ENCODE measurements around the gene ATP8B4.
"Not testable (repeated sequence)": the region's sequence is repeated elsewhere in the genome, so short reads cannot be mapped to it uniquely, and the experiment has no call there.

The ATP8B4 gene

GRCh38 chr15:50003786-50004334 lies 115.2 kb downstream of the ATP8B4 start:
- peak; percentile 50 for DNase-seq

GRCh38 chr15:49991587-49991986 lies 127.4 kb downstream of the ATP8B4 start:
- DNase-seq = no peak

GRCh38 chr15:49990835-49991545 lies 128.0 kb downstream of the ATP8B4 start:
- DNase-seq = no peak

- DNase-seq = no peak
Measured at GRCh38 chr15:49989498-49989897, 129.5 kb downstream of the ATP8B4 start.

DNA sequence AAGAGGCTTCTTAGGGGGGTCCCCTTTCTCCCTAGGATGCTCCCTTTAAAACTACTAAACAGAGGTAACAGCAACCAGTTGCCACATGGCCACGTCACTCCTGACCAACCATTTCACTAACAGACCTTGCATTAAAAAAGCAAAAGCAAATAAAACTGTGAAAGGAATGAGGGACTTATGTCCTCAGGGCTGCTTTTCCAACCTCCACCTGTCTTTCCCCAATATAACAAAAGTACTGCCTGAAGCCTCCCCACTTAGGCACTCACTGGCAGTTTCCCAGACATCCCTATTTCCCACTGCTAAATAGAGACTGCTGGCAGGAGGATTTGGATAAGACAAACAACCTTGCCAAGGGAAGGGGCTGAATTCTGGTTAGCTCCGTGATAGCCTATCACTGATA lies 130.3 kb downstream of the ATP8B4 start:
- no peak for DNase-seq

- no peak for DNase-seq
Measured at GRCh38 chr15:49987896-49988295, 131.1 kb downstream of the ATP8B4 start.

DNA sequence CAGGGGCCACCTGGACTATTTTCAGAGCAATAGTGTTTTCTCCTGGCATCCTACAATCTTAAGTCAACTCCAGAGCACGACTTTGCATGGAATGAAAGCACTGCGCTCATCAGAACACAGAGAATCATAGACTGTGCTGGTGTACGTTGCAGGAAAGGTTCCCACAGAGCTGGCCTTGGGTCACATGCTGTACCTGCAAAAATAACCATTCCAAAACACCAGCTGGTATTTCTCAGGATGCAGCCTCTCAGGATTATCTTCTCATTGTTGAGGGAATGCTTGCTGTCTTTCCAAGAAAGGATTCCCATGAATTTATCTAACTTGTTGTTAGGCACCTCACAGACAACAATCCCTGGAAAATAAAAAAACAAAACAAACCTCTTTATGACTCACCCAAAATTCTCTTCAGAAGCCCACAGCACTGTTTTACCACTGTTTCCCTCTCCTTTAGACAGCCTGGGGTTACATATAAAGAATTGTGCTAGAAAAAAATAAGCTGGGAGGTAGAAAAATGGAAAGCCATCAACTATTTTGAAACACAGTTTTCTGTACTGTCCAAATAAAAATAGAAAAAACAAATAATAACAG lies 131.7 kb downstream of the ATP8B4 start:
- DNase-seq = no peak

GRCh38 chr15:49986326-49986725 lies 132.7 kb downstream of the ATP8B4 start:
- no peak for DNase-seq

DNA sequence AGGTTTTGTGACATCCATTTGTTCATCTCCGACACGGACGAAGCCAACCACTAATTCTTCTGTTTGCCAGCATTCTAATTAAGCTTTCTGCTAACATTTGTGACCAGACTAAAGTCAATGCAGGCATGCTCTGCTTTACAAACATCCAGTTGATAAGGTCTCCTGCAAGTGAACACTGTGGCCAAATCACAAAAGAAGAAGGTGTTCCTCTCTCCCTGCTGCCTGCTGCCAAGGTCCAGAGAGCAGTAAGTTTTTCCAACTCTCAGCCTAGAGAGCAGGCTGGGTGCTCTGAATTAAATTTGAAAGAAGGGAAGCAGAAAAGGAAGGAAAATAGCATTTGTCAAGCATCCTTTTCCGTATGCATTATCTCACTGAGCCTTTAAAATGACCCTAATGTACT lies 133.6 kb downstream of the ATP8B4 start:
- no peak for DNase-seq

- DNase-seq = no peak
Measured at GRCh38 chr15:49984436-49984835, 134.6 kb downstream of the ATP8B4 start.

DNA sequence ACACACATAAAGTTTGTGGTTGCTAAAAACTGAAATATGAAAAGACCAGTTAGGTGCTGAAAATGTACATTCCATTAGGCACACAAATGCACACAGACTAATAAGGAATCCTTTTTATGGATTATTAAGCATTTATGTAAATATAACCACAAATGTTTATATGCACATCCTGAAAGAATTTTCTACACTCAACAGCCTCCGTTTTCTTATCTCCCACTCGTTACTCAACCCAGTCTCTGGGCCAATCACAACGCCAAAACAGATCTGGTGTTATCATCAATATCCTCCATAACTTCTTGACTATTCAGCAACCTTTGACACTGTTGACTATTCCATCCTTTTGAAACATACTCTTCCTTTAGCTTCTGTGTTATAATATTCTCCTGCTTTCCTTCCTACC lies 136.4 kb downstream of the ATP8B4 start:
- DNase-seq = no peak

GRCh38 chr15:49979705-49980382 lies 139.2 kb downstream of the ATP8B4 start:
- no peak for DNase-seq

DNA sequence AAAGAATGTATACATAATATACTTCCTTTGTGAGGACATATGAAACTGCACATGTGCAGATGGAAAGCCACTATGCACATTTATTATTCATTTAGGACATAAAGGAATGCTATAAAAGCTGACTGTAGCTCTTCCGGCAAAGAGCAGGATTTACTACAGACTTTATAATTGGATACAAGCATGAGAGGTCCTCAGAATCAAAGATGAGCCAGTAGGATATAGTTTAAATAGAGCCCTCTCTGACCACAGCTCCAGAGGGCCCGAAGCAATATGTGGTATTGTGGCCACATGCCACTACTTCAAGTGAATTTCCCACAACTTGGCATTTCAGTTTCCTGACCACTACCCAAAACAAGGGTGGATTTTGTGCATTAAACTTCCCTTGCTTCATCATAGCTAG lies 140.9 kb downstream of the ATP8B4 start:
- no peak for DNase-seq

GRCh38 chr15:49977306-49977705 lies 141.7 kb downstream of the ATP8B4 start:
- DNase-seq = no peak

DNA sequence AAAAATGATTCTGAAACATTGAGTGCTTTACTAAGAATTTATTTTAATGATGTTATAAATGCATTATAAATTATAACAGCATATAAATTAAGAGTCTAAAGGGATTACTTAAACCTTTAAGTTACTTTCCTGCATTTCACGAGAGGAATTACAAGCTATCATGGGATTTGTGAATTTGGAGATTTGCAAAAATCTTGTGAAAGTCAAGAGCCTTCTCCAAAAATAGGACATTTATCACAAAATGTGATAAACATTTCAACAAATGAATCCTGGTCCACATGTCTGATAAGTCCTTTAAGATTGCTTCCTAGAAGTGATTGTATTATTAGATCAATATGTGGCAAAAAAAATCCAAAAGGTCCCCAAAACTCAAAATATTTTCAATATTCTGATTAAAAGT lies 154.5 kb downstream of the ATP8B4 start:
- DNase-seq = no peak

- no peak for DNase-seq
Measured at GRCh38 chr15:49964061-49964460, 155.0 kb downstream of the ATP8B4 start.

DNA sequence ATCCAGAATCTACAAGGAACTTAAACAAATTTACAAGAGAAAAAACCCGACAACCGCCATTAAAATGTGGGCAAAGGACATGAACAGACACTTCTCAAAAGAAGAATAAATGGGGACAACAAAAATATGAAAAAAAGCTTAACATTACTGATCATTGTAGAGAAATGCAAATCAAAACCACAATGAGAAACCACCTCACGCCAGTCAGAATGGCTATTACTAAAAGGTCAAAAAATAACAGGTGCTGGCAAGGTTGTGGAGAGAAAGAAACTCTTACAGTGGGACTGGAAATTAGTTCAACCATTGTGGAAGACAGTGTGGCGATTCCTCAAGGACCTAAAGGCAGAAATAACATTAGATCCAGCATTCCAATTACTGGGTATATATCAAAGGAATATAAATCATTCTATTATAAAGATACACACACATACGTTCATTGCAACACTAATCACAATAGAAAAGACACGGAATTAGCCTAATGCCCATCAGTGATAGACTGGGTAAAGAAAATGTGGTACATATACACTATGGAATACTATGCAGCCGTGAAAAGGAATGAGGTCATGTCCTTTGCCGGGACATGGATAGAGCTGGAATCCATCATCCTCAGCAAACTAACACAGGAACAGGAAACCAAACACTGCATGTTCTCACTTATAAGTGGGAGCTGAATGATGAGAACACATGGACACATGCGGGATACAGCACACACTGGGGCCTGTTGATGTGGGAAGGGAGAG lies 155.8 kb downstream of the ATP8B4 start:
- not testable (repeated sequence) for DNase-seq

- no peak for DNase-seq
Measured at GRCh38 chr15:49962044-49962602, 156.9 kb downstream of the ATP8B4 start.

DNA sequence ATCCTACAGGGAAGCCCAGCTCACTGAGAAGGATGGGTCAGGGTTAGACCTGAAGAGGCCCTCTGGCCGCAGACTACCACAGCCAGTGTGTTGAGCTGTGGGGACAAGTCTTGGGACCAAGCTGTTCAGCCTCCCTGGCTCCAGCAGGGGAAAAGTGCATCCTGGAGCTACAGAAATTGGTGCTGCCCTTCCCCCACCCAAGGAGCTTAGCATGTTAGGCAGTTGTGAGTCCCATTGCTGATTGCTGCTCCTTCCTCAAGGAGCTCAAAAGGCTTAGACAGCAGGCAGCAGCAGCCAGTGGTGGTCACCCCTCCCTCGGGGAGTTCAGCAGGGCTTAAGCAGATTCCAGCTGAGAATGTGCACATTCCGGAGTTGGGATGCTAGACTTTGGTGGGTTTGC lies 165.6 kb downstream of the ATP8B4 start:
- no peak for DNase-seq

DNA sequence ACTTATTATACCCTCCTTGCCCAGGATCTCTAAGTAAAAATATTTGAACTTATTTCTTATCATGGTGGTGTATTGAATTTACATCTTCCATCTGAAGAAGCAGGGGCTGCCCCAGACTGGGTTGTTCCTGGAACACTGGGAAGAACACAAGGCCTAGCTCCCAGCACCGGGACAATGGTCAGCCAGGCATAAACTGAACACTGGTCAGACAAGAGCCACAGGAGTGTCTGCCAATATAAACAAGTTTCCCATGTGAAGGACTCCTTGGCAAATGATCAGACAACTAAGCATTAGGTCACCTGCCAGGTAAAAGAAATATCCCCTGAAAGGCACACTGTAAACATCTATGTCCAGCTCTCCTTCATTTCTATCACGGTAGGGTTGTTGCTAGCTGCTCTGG lies 172.4 kb downstream of the ATP8B4 start:
- peak; percentile 23 for DNase-seq

GRCh38 chr15:49934487-49934886 lies 184.5 kb downstream of the ATP8B4 start:
- no peak for DNase-seq

DNA sequence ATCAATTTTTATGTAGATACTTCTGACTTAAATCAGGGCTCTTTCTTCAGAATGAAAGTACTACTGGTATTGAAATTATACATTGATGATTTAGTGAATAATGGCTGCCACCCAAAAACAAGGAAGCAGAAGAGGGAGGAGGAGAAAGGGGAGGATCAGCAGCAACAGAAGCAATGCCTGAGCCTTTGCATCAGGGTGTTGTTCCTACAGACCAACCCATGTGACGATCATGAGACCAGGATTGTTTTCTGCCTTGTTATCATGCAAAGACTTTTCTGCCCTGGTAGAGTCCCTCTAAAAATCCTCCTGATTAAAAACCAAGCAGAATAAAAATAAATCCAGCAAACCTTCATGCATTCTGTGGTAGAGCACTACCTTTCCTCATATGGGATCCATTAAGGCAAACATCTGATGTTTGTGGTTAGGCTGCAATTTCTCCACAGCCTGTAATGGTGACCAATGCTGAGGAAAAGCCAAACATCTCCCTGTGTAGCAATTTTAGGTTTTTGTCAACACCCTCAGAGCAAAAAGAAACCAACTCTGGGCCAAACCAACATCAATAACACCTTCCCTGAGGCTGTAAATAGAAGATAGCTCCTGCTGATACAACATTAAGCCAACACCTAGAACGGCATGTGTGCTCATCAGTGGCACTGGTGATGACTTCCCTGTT lies 191.7 kb downstream of the ATP8B4 start:
- no peak for DNase-seq
